ENCODE data around the gene DNAH2. TPM values are rescaled to one million over a fixed set of nuclear protein-coding genes. Genes with fewer than 3 reads are reported as not detected.

Gene DNAH2
- total and polyA plus RNA-seq, 2 of the 13 experiments (the other 11 are each of a cell fraction or from before 2014, with no cell fraction given), result not detected

DNA sequence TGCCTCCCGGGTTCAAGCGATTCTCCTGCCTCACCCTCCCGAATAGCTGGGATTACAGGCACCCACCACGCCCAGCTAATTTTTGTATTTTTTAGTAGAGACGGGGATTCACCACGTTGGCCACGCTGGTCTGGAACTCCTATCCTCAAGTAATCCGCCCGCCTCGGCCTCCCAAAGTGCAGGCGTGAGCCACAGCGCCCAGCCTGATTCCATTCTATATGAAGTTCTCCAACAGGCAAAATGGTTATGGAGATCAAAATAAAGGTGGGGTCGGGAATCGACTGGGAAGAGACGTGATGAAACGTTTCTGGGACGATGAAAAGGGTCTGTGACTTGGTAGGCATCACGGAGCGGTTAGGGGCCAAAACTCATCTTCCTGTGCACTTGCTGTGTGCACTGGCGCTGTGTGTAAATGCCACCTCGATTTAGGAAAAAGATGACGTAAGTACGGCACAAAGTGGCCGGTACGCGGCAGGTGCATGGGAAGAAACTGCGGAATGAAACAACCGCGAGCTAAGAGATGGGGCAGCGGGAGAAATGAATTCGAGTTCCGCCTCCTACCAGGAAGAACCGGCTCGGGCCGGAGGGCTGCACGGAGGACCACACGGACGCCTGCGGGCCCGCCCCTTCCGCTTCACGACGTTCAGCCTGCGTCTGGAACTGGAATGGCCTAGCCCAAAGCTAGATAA lies 31.9 kb upstream of the DNAH2 start (continued):
- TF ChIP-seq SALL2 (CRISPR knock-in tag; IDR thresholded peaks at IDR 0.05) (peak; percentile 67; the same call in 1 of the 2 replicates), ZNF20 (CRISPR knock-in tag; IDR thresholded peaks at IDR 0.05) (no peak), ZNF354B (CRISPR knock-in tag; IDR thresholded peaks at IDR 0.05) (no peak), KLF16 (CRISPR knock-in tag; IDR thresholded peaks at IDR 0.05) (peak in 1 of 2 experiments; percentile 63; a peak in 1 of 4 replicates), SOX6 (IDR thresholded peaks at IDR 0.05) (no peak), SOX6 (CRISPR knock-in tag; IDR thresholded peaks at IDR 0.05) (no peak), YY1 (IDR thresholded peaks at IDR 0.05; ENCODE audit: insufficient read depth, insufficient replicate concordance, low read depth, low read length) (peak; percentile 69), MED8 (CRISPR knock-in tag; IDR thresholded peaks at IDR 0.05; ENCODE audit: insufficient replicate concordance) (no peak), GFI1 (CRISPR knock-in tag; IDR thresholded peaks at IDR 0.05; ENCODE audit: borderline replicate concordance) (no peak), ZNF792 (CRISPR knock-in tag; IDR thresholded peaks at IDR 0.05) (peak; percentile 24; the same call in 1 of the 2 replicates), ZBTB20 (CRISPR knock-in tag; IDR thresholded peaks at IDR 0.05; ENCODE audit: borderline replicate concordance, low read depth) (no peak), ZNF724P (CRISPR knock-in tag; IDR thresholded peaks at IDR 0.05; ENCODE audit: borderline replicate concordance) (peak; percentile 55; the same call in 1 of the 2 replicates), NR2F2 (IDR thresholded peaks at IDR 0.05; ENCODE audit: borderline replicate concordance, low read depth) (no peak), ZNF331 (CRISPR knock-in tag; IDR thresholded peaks at IDR 0.05) (no peak; the same call in 1 of the 2 replicates), KDM1A (CRISPR knock-in tag; IDR thresholded peaks at IDR 0.05) (no peak)
- TF ChIP-seq, protein P1, sequence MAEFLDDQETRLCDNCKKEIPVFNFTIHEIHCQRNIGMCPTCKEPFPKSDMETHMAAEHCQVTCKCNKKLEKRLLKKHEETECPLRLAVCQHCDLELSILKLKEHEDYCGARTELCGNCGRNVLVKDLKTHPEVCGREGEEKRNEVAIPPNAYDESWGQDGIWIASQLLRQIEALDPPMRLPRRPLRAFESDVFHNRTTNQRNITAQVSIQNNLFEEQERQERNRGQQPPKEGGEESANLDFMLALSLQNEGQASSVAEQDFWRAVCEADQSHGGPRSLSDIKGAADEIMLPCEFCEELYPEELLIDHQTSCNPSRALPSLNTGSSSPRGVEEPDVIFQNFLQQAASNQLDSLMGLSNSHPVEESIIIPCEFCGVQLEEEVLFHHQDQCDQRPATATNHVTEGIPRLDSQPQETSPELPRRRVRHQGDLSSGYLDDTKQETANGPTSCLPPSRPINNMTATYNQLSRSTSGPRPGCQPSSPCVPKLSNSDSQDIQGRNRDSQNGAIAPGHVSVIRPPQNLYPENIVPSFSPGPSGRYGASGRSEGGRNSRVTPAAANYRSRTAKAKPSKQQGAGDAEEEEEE (CRISPR knock-in tag; IDR thresholded peaks at IDR 0.05; ENCODE audit: borderline replicate concordance), result no peak
- TF ChIP-seq, protein P2, sequence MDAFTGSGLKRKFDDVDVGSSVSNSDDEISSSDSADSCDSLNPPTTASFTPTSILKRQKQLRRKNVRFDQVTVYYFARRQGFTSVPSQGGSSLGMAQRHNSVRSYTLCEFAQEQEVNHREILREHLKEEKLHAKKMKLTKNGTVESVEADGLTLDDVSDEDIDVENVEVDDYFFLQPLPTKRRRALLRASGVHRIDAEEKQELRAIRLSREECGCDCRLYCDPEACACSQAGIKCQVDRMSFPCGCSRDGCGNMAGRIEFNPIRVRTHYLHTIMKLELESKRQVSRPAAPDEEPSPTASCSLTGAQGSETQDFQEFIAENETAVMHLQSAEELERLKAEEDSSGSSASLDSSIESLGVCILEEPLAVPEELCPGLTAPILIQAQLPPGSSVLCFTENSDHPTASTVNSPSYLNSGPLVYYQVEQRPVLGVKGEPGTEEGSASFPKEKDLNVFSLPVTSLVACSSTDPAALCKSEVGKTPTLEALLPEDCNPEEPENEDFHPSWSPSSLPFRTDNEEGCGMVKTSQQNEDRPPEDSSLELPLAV (CRISPR knock-in tag; conservative IDR thresholded peaks at IDR 0.05; ENCODE audit: low read depth), result no peak
- TF ChIP-seq, protein P3, sequence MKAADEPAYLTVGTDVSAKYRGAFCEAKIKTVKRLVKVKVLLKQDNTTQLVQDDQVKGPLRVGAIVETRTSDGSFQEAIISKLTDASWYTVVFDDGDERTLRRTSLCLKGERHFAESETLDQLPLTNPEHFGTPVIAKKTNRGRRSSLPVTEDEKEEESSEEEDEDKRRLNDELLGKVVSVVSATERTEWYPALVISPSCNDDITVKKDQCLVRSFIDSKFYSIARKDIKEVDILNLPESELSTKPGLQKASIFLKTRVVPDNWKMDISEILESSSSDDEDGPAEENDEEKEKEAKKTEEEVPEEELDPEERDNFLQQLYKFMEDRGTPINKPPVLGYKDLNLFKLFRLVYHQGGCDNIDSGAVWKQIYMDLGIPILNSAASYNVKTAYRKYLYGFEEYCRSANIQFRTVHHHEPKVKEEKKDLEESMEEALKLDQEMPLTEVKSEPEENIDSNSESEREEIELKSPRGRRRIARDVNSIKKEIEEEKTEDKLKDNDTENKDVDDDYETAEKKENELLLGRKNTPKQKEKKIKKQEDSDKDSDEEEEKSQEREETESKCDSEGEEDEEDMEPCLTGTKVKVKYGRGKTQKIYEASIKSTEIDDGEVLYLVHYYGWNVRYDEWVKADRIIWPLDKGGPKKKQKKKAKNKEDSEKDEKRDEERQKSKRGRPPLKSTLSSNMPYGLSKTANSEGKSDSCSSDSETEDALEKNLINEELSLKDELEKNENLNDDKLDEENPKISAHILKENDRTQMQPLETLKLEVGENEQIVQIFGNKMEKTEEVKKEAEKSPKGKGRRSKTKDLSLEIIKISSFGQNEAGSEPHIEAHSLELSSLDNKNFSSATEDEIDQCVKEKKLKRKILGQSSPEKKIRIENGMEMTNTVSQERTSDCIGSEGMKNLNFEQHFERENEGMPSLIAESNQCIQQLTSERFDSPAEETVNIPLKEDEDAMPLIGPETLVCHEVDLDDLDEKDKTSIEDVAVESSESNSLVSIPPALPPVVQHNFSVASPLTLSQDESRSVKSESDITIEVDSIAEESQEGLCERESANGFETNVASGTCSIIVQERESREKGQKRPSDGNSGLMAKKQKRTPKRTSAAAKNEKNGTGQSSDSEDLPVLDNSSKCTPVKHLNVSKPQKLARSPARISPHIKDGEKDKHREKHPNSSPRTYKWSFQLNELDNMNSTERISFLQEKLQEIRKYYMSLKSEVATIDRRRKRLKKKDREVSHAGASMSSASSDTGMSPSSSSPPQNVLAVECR (CRISPR knock-in tag; IDR thresholded peaks at IDR 0.05; ENCODE audit: borderline replicate concordance), result peak; percentile 66
- TF ChIP-seq, protein P4, sequence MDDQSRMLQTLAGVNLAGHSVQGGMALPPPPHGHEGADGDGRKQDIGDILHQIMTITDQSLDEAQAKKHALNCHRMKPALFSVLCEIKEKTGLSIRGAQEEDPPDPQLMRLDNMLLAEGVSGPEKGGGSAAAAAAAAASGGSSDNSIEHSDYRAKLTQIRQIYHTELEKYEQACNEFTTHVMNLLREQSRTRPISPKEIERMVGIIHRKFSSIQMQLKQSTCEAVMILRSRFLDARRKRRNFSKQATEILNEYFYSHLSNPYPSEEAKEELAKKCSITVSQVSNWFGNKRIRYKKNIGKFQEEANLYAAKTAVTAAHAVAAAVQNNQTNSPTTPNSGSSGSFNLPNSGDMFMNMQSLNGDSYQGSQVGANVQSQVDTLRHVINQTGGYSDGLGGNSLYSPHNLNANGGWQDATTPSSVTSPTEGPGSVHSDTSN (CRISPR knock-in tag; IDR thresholded peaks at IDR 0.05; ENCODE audit: borderline replicate concordance), result no peak
